ENCODE data around the gene FAM180A. TPM values are rescaled to one million over a fixed set of nuclear protein-coding genes. Genes with fewer than 3 reads are reported as not detected.

FAM180A gene
- total RNA-seq, 1 experiment from 2014 or later = not detected

GRCh38 chr7:135682191-135682590 lies 66.4 kb downstream of the FAM180A start:
- H3K4me1 ChIP-seq (ENCODE audit: control insufficient read depth, insufficient read depth, low read length) = no peaks in the 10 kb centered on the region
- BruUV-seq (replicated peaks) = no TSS peak
- ChIA-PET POLR2A (no interaction called here), CTCF (interaction anchor here (0.5 kb wide), 1 partner anchor 28 kb away, joined by 6 read pairs; no protein-coding TSS in a partner anchor)
- no peaks in the 10 kb centered on the region for H3K27me3 ChIP-seq (ENCODE audit: control insufficient read depth, insufficient read depth, low read length)
- no peak overlapping the region for H3K4me3 ChIP-seq (ENCODE audit: low read depth in 2 of 2, low read length in 2 of 2)
- intact Hi-C loops (cut with micrococcal nuclease; ENCODE audit: unreplicated experiment) (no loop called here), in situ Hi-C loops (cut with HindIII; ENCODE audit: low pct_unique_long_range_greater_than_20kb, low sequenced_read_pairs) (no loop called here)
- no peaks in the 10 kb centered on the region; the same call in 1 of the 2 replicates for H3K36me3 ChIP-seq (ENCODE audit: control insufficient read depth, insufficient read depth, low read length)
- no peaks in the 10 kb centered on the region for H3K9me3 ChIP-seq (ENCODE audit: control insufficient read depth, insufficient read depth, low read depth, low read length)
- TF ChIP-seq POLR2AphosphoS5 (IDR thresholded peaks at IDR 0.05; ENCODE audit: low read depth, low read length) (no peak), SIN3A (IDR thresholded peaks at IDR 0.05; ENCODE audit: borderline replicate concordance, insufficient read depth, low read depth, low read length) (no peak), CTCF (IDR thresholded peaks at IDR 0.05) (no peak), TCF7L2 (IDR thresholded peaks at IDR 0.05; ENCODE audit: low read depth, low read length) (no peak), REST (IDR thresholded peaks at IDR 0.05; ENCODE audit: insufficient read depth in 1 of 2, low read depth in 2 of 2, low read length in 1 of 2) (no peak)
- ATAC-seq = no peak
- no peak overlapping the region for H3K27ac ChIP-seq (ENCODE audit: low read length)
- no peak for DNase-seq (ENCODE audit: low read depth, low spot score)

- no peak for ATAC-seq
- TF ChIP-seq CTCF (IDR thresholded peaks at IDR 0.05) = no peak
- no peak for TF ChIP-seq POLR2AphosphoS5 (IDR thresholded peaks at IDR 0.05; ENCODE audit: low read depth, low read length)
- TF ChIP-seq REST (IDR thresholded peaks at IDR 0.05; ENCODE audit: insufficient read depth in 1 of 2, low read depth in 2 of 2, low read length in 1 of 2) = no peak
- TF ChIP-seq SIN3A (IDR thresholded peaks at IDR 0.05; ENCODE audit: borderline replicate concordance, insufficient read depth, low read depth, low read length) = no peak
- TF ChIP-seq TCF7L2 (IDR thresholded peaks at IDR 0.05; ENCODE audit: low read depth, low read length) = no peak
- no peak overlapping the region for H3K4me3 ChIP-seq (ENCODE audit: low read depth in 2 of 2, low read length in 2 of 2)
- no peak for DNase-seq (ENCODE audit: low read depth, low spot score)
- H3K9me3 ChIP-seq (ENCODE audit: control insufficient read depth, insufficient read depth, low read depth, low read length) = no peaks in the 10 kb centered on the region
- H3K4me1 ChIP-seq (ENCODE audit: control insufficient read depth, insufficient read depth, low read length) = no peaks in the 10 kb centered on the region
- in situ Hi-C loops (cut with HindIII; ENCODE audit: low pct_unique_long_range_greater_than_20kb, low sequenced_read_pairs) (no loop called here), intact Hi-C loops (cut with micrococcal nuclease; ENCODE audit: unreplicated experiment) (no loop called here)
- H3K36me3 ChIP-seq (ENCODE audit: control insufficient read depth, insufficient read depth, low read length) = no peaks in the 10 kb centered on the region; the same call in 1 of the 2 replicates
- no peaks in the 10 kb centered on the region for H3K27me3 ChIP-seq (ENCODE audit: control insufficient read depth, insufficient read depth, low read length)
- POLR2A ChIA-PET = no interaction called here
- CTCF ChIA-PET = no interaction called here
- H3K27ac ChIP-seq (ENCODE audit: low read length) = no peak overlapping the region
- BruUV-seq (replicated peaks) = no TSS peak
Observed at GRCh38 chr7:135681762-135682161, 66.9 kb downstream of the FAM180A start.

Other genes starting within 250 kb of the FAM180A start
- gene CNOT4, start 238.7 kb downstream of the FAM180A start, total RNA-seq (2021; ENCODE audit: unreplicated experiment) = 22.3 TPM
- 90.4 TPM for gene NUP205, start 190.9 kb downstream of the FAM180A start, total RNA-seq (2021; ENCODE audit: unreplicated experiment)
- gene STMP1, start 86.3 kb downstream of the FAM180A start, total RNA-seq (2021; ENCODE audit: unreplicated experiment) = 29.5 TPM
- not detected for gene SLC13A4, start 20.6 kb downstream of the FAM180A start, total RNA-seq (2021; ENCODE audit: unreplicated experiment)
- 177 TPM for gene MTPN, start 228.5 kb upstream of the FAM180A start, total RNA-seq (2021; ENCODE audit: unreplicated experiment)

All from Panc1 (cell line).